GM23248 (cell line): ENCODE data around the gene SLMAP.

Experiments
- EZH2 ChIP-seq: fragments of 200-600 bp; sonication (generic); IDR thresholded peaks from 2 replicates; pipeline ENCODE4 v1.6.1; 2018; ENCODE audit warnings: antibody characterized with exemption, mild to moderate bottlenecking; ENCODE audit not compliant: insufficient read depth, poor library complexity, severe bottlenecking
- EZH2phosphoT487 ChIP-seq: fragments of 200-600 bp; sonication (generic); IDR thresholded peaks from 2 replicates; pipeline ENCODE4 v1.6.1; 2018; ENCODE audit warnings: antibody characterized with exemption, moderate library complexity, mild to moderate bottlenecking, low read depth; ENCODE audit not compliant: insufficient read depth

GRCh38 chr3:57952208-57952631, 196.1 kb downstream of the SLMAP start:
- TF ChIP-seq EZH2: no peak
- no peak for TF ChIP-seq EZH2phosphoT487
